Gastrocnemius medialis (tissue), 4 donors: Measurements from ENCODE around the gene OXCT2.

Experiments
- POLR2A ChIP-seq, 2 donors: fragments of 450-650 bp; IDR thresholded peaks; one replicate each; pipeline ENCODE4 v1.6.1; 2017; ENCODE audit warnings: antibody characterized with exemption in 2 of 2, mild to moderate bottlenecking in 2 of 2, moderate library complexity in 2 of 2
- TF ChIP-seq, protein P1 (sequence below), 5 experiments: fragments of 450-650 bp in 3 of 5; fragments of 200-600 bp in 2 of 5; sonication (generic) in 2 of 5; IDR thresholded peaks in 4 of 5; conservative IDR thresholded peaks in 1 of 5; 1 replicate in 4 of 5; 2 replicates in 1 of 5; pipeline ENCODE4 v1.5.1; 2016 to 2019; ENCODE audit warnings: antibody characterized with exemption in 5 of 5, mild to moderate bottlenecking in 3 of 5, moderate library complexity in 3 of 5

- TF ChIP-seq, protein P1, sequence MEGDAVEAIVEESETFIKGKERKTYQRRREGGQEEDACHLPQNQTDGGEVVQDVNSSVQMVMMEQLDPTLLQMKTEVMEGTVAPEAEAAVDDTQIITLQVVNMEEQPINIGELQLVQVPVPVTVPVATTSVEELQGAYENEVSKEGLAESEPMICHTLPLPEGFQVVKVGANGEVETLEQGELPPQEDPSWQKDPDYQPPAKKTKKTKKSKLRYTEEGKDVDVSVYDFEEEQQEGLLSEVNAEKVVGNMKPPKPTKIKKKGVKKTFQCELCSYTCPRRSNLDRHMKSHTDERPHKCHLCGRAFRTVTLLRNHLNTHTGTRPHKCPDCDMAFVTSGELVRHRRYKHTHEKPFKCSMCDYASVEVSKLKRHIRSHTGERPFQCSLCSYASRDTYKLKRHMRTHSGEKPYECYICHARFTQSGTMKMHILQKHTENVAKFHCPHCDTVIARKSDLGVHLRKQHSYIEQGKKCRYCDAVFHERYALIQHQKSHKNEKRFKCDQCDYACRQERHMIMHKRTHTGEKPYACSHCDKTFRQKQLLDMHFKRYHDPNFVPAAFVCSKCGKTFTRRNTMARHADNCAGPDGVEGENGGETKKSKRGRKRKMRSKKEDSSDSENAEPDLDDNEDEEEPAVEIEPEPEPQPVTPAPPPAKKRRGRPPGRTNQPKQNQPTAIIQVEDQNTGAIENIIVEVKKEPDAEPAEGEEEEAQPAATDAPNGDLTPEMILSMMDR (IDR thresholded peaks at IDR 0.05 in 4 of 5, conservative IDR thresholded peaks at IDR 0.05 in 1 of 5): no peak
- no peak for TF ChIP-seq POLR2A (IDR thresholded peaks at IDR 0.05)
Measured at GRCh38 chr1:39795651-39796050, 24.5 kb upstream of the OXCT2 start.
